ENCODE measurements around the gene SRRM4. TPM values are rescaled to one million over a fixed set of nuclear protein-coding genes. Genes with fewer than 3 reads are reported as not detected.

Gene SRRM4
- total and polyA plus RNA-seq, 4 donors, result not detected

DNA sequence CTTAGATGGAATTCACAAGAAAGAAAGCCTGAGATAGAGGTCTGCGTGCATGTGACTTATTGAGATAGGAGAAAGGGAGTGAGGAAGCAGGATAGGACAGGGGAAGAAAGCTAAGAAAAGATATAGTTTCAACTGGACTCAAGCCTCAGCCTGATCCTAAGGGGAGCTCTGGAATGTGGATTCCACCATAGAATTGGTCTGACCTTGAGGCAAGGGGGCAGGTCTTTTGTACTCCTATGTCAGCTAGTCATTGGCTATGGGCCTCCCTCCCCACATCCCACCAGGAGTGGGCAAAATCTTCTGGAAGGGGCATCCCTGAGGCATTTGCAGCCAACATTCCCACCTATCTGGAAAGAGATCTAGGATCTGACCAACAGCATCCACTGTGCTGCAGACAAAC, 108.9 kb downstream of the SRRM4 start:
- no peak for DNase-seq (ENCODE audit: low spot score)
- no peak overlapping the region for H3K4me3 ChIP-seq (ENCODE audit: low read depth in 1 of 3, low read length in 3 of 3)
- peaks cover 0 to 11% (median 1%) of the 10 kb centered on the region in 4 donors for H3K27me3 ChIP-seq (ENCODE audit: control insufficient read depth in 4 of 4, insufficient read depth in 4 of 4, low read length in 3 of 4)
- peaks cover 0 to 4% (median 0%) of the 10 kb centered on the region in 4 donors for H3K9me3 ChIP-seq (ENCODE audit: control insufficient read depth in 4 of 4, low read length in 3 of 4)
- H3K9ac ChIP-seq (ENCODE audit: low read depth in 1 of 2, low read length in 2 of 2), result no peak overlapping the region
- TF ChIP-seq, protein P1, sequence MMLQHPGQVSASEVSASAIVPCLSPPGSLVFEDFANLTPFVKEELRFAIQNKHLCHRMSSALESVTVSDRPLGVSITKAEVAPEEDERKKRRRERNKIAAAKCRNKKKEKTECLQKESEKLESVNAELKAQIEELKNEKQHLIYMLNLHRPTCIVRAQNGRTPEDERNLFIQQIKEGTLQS (IDR thresholded peaks at IDR 0.05), result no peak
- TF ChIP-seq EGR1 (IDR thresholded peaks at IDR 0.05; ENCODE audit: low read depth in 2 of 2) (no peak), FOXA2 (IDR thresholded peaks at IDR 0.05) (no peak), JUND (IDR thresholded peaks at IDR 0.05) (no peak), TAF1 (conservative IDR thresholded peaks at IDR 0.05) (no peak), GABPA (IDR thresholded peaks at IDR 0.05 in 1 of 2, conservative IDR thresholded peaks at IDR 0.05 in 1 of 2) (no peak), HNF4G (IDR thresholded peaks at IDR 0.05) (no peak), NR2F2 (IDR thresholded peaks at IDR 0.05) (no peak)
- TF ChIP-seq, protein P2, sequence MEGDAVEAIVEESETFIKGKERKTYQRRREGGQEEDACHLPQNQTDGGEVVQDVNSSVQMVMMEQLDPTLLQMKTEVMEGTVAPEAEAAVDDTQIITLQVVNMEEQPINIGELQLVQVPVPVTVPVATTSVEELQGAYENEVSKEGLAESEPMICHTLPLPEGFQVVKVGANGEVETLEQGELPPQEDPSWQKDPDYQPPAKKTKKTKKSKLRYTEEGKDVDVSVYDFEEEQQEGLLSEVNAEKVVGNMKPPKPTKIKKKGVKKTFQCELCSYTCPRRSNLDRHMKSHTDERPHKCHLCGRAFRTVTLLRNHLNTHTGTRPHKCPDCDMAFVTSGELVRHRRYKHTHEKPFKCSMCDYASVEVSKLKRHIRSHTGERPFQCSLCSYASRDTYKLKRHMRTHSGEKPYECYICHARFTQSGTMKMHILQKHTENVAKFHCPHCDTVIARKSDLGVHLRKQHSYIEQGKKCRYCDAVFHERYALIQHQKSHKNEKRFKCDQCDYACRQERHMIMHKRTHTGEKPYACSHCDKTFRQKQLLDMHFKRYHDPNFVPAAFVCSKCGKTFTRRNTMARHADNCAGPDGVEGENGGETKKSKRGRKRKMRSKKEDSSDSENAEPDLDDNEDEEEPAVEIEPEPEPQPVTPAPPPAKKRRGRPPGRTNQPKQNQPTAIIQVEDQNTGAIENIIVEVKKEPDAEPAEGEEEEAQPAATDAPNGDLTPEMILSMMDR (IDR thresholded peaks at IDR 0.05; ENCODE audit: low read depth, low read length, missing input control), result no peak
- TF ChIP-seq, protein P3, sequence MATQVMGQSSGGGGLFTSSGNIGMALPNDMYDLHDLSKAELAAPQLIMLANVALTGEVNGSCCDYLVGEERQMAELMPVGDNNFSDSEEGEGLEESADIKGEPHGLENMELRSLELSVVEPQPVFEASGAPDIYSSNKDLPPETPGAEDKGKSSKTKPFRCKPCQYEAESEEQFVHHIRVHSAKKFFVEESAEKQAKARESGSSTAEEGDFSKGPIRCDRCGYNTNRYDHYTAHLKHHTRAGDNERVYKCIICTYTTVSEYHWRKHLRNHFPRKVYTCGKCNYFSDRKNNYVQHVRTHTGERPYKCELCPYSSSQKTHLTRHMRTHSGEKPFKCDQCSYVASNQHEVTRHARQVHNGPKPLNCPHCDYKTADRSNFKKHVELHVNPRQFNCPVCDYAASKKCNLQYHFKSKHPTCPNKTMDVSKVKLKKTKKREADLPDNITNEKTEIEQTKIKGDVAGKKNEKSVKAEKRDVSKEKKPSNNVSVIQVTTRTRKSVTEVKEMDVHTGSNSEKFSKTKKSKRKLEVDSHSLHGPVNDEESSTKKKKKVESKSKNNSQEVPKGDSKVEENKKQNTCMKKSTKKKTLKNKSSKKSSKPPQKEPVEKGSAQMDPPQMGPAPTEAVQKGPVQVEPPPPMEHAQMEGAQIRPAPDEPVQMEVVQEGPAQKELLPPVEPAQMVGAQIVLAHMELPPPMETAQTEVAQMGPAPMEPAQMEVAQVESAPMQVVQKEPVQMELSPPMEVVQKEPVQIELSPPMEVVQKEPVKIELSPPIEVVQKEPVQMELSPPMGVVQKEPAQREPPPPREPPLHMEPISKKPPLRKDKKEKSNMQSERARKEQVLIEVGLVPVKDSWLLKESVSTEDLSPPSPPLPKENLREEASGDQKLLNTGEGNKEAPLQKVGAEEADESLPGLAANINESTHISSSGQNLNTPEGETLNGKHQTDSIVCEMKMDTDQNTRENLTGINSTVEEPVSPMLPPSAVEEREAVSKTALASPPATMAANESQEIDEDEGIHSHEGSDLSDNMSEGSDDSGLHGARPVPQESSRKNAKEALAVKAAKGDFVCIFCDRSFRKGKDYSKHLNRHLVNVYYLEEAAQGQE (IDR thresholded peaks at IDR 0.05), result no peak
- TF ChIP-seq, protein P4, sequence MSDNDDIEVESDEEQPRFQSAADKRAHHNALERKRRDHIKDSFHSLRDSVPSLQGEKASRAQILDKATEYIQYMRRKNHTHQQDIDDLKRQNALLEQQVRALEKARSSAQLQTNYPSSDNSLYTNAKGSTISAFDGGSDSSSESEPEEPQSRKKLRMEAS (IDR thresholded peaks at IDR 0.05), result no peak
- TF ChIP-seq, protein P5, sequence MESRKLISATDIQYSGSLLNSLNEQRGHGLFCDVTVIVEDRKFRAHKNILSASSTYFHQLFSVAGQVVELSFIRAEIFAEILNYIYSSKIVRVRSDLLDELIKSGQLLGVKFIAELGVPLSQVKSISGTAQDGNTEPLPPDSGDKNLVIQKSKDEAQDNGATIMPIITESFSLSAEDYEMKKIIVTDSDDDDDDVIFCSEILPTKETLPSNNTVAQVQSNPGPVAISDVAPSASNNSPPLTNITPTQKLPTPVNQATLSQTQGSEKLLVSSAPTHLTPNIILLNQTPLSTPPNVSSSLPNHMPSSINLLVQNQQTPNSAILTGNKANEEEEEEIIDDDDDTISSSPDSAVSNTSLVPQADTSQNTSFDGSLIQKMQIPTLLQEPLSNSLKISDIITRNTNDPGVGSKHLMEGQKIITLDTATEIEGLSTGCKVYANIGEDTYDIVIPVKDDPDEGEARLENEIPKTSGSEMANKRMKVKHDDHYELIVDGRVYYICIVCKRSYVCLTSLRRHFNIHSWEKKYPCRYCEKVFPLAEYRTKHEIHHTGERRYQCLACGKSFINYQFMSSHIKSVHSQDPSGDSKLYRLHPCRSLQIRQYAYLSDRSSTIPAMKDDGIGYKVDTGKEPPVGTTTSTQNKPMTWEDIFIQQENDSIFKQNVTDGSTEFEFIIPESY (IDR thresholded peaks at IDR 0.05), result no peak
- H3K4me1 ChIP-seq (ENCODE audit: control insufficient read depth in 4 of 4, insufficient read depth in 4 of 4, low read length in 3 of 4), result no peaks in the 10 kb centered on the region
- H3K36me3 ChIP-seq (ENCODE audit: control insufficient read depth in 4 of 4, insufficient read depth in 3 of 4, low read depth in 1 of 4, low read length in 3 of 4), result no peaks in the 10 kb centered on the region
- H3K27ac ChIP-seq (ENCODE audit: low read depth in 1 of 2, low read length in 2 of 2), result no peak overlapping the region
- 53% methylated on average over 1 of the region's 1 CpG for WGBS

DNA sequence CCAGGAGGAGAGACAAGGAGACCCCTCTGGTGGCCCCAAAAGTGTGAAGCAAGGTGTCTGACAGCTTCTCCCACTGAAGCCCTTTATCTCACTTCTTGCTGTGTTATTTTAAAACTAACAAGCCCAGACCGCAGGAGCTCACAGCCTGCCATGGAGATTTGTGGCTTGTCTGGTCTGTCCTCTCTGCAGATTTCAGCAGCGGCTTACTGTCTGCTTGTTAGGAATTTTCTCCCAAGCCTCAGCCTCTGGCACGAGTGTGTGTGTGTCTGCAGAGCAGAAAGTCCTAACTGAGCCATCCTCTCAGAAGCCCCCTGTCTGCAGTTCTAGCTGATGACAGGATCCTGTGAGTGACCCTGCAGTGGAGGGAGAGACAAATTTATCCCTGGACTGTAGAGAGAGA, 109.5 kb downstream of the SRRM4 start:
- Histone ChIP-seq H3K4me1 (ENCODE audit: control insufficient read depth in 4 of 4, insufficient read depth in 4 of 4, low read length in 3 of 4) (no peaks in the 10 kb centered on the region), H3K36me3 (ENCODE audit: control insufficient read depth in 4 of 4, insufficient read depth in 3 of 4, low read depth in 1 of 4, low read length in 3 of 4) (no peaks in the 10 kb centered on the region), H3K27me3 (ENCODE audit: control insufficient read depth in 4 of 4, insufficient read depth in 4 of 4, low read length in 3 of 4) (peaks cover 0 to 11% (median 1%) of the 10 kb centered on the region in 4 donors), H3K27ac (ENCODE audit: low read depth in 1 of 2, low read length in 2 of 2) (no peak overlapping the region), H3K4me3 (ENCODE audit: low read depth in 1 of 3, low read length in 3 of 3) (no peak overlapping the region), H3K9ac (ENCODE audit: low read depth in 1 of 2, low read length in 2 of 2) (no peak overlapping the region), H3K9me3 (ENCODE audit: control insufficient read depth in 4 of 4, low read length in 3 of 4) (peaks cover 0 to 4% (median 0%) of the 10 kb centered on the region in 4 donors)
- 14% methylated on average over 3 of the region's 3 CpGs for WGBS
- no peak for DNase-seq (ENCODE audit: low spot score)
- no peak for TF ChIP-seq JUND (IDR thresholded peaks at IDR 0.05)
- TF ChIP-seq FOXA1 (IDR thresholded peaks at IDR 0.05), result no peak
- no peak for TF ChIP-seq HNF4A (conservative IDR thresholded peaks at IDR 0.05)
- TF ChIP-seq FOXA2 (IDR thresholded peaks at IDR 0.05), result no peak
- TF ChIP-seq, protein P4 (IDR thresholded peaks at IDR 0.05), result no peak
- TF ChIP-seq SP1 (IDR thresholded peaks at IDR 0.05), result no peak
- TF ChIP-seq RAD21 (IDR thresholded peaks at IDR 0.05), result no peak
- no peak for TF ChIP-seq HNF4G (IDR thresholded peaks at IDR 0.05)
- TF ChIP-seq, protein P1 (IDR thresholded peaks at IDR 0.05), result no peak
- TF ChIP-seq NR2F2 (IDR thresholded peaks at IDR 0.05), result no peak
- no peak for TF ChIP-seq RXRA (IDR thresholded peaks at IDR 0.05)
- TF ChIP-seq, protein P5 (IDR thresholded peaks at IDR 0.05), result no peak
- no peak for TF ChIP-seq GABPA (IDR thresholded peaks at IDR 0.05 in 1 of 2, conservative IDR thresholded peaks at IDR 0.05 in 1 of 2)
- no peak for TF ChIP-seq YY1 (IDR thresholded peaks at IDR 0.05)
- TF ChIP-seq, protein P2 (IDR thresholded peaks at IDR 0.05; ENCODE audit: low read depth, low read length, missing input control), result no peak
- no peak for TF ChIP-seq TAF1 (conservative IDR thresholded peaks at IDR 0.05)

Data from liver (tissue), 9 donors.